ENCODE data around the gene SCGB3A1.

Gene SCGB3A1

DNA sequence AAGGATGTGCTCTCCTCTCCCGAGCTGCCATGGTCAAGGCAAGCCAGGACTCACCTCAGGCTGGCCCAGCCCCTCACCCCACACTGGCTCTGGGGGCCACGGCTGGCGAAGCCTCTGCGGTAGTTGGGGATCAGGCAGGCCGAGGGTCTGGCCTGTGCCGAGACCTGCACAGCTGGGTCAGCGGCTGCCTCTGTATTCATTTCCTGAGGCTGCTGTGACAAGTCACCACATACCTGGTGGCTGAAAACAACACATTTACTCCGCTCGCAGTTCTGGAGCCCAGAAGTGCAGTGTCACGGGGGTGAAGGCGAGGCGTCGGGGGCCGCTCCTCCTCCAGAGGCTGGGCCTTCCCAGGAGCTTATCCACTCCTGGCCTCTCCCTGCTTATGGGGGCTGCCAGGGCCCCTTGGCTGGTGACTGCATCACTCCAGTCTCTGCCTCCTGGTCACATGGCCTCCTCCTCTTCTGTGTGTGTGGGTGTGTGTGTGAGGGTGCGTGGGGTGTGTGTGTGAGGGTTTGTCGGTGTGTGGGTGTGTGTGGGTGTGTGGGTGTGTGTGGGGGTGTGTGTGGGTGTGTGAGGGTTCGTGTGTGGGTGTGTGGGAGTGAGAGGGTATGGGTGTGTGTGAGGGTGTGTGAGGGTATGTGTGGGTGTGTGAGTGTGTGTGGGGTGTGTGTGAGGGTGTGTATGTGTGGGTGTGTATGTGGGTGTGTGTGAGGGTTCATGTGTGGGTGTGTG is 3.2 kb upstream of the SCGB3A1 start:
- TF ChIP-seq, protein P1, sequence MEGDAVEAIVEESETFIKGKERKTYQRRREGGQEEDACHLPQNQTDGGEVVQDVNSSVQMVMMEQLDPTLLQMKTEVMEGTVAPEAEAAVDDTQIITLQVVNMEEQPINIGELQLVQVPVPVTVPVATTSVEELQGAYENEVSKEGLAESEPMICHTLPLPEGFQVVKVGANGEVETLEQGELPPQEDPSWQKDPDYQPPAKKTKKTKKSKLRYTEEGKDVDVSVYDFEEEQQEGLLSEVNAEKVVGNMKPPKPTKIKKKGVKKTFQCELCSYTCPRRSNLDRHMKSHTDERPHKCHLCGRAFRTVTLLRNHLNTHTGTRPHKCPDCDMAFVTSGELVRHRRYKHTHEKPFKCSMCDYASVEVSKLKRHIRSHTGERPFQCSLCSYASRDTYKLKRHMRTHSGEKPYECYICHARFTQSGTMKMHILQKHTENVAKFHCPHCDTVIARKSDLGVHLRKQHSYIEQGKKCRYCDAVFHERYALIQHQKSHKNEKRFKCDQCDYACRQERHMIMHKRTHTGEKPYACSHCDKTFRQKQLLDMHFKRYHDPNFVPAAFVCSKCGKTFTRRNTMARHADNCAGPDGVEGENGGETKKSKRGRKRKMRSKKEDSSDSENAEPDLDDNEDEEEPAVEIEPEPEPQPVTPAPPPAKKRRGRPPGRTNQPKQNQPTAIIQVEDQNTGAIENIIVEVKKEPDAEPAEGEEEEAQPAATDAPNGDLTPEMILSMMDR (IDR thresholded peaks at IDR 0.05; ENCODE audit: insufficient read depth, low read length, poor library complexity, severe bottlenecking): no peak
- Histone ChIP-seq H3K27me3 (replicated peaks; ENCODE audit: control insufficient read depth, insufficient read depth, low read length) (no peaks in the 10 kb centered on the region), H3K36me3 (ENCODE audit: control insufficient read depth, insufficient read depth, low read length) (no peaks in the 10 kb centered on the region), H3K4me3 (replicated peaks; ENCODE audit: low read depth, low read length) (no peak overlapping the region)
- DNase-seq (ENCODE audit: extremely low read depth, insufficient read length): no peak

DNA sequence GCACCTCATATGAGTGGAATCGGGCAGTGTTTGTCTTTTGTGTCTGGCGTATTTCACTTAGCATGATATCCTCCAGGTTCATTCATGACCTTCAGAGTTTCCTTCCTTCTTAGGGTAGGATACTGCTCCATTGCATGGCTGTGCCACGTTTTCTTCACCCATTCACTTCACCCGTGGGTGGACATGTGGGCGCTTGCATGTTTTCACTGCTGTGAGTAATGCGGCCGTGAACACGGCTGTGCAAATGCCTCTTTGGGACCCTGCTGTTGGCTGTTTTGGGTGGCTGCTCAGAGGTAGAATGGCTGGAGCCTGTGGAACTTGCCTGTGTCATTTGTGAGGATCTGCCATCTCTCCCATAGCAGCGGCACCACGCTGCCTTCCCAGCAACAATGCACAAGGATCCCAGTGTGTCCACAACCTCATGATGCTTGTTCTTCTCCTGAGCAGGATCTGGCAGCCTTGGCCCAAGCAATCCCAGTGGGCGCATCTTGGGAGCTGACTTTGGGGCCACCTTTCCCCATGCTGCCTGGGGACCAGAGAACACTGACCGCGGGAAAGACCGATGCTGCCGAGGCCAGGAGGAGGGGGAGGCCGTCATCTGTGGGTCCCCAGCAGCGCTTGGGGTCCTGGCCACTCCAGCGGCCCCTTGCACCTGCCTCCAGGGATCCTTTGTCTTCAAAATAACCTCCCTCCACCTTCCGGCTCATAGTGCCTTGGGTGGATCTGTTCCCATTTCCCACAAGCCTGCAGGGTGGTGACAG is 2.3 kb upstream of the SCGB3A1 start:
- Histone ChIP-seq H3K36me3 (ENCODE audit: control insufficient read depth, insufficient read depth, low read length) (no peaks in the 10 kb centered on the region), H3K27me3 (replicated peaks; ENCODE audit: control insufficient read depth, insufficient read depth, low read length) (no peaks in the 10 kb centered on the region), H3K4me3 (replicated peaks; ENCODE audit: low read depth, low read length) (no peak overlapping the region)
- TF ChIP-seq, protein P1 (IDR thresholded peaks at IDR 0.05; ENCODE audit: insufficient read depth, low read length, poor library complexity, severe bottlenecking): no peak
- DNase-seq (ENCODE audit: extremely low read depth, insufficient read length): no peak

DNA sequence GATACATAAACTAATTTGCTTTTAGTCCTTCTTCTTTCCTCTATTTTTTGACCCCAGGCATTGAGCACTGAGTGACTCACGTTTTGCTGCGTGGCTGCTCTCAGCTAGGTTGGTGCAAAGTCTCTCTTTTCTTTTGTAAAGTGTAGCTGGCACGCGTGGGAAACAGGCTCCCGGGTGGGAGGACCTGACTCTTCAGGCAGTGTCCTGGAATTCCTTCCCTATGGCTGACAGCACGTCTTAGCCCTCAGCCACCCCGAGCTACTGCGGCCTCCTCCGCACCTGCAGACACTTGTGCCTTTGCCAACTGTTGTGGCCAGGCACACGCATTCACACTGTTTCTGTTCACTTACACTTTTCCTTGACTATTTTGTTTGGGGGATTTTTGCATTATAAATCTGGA is 877 bp upstream of the SCGB3A1 start:
- Histone ChIP-seq H3K4me3 (replicated peaks; ENCODE audit: low read depth, low read length) (no peak overlapping the region), H3K27me3 (replicated peaks; ENCODE audit: control insufficient read depth, insufficient read depth, low read length) (no peaks in the 10 kb centered on the region)
- TF ChIP-seq, protein P1 (IDR thresholded peaks at IDR 0.05; ENCODE audit: insufficient read depth, low read length, poor library complexity, severe bottlenecking): no peak

DNA sequence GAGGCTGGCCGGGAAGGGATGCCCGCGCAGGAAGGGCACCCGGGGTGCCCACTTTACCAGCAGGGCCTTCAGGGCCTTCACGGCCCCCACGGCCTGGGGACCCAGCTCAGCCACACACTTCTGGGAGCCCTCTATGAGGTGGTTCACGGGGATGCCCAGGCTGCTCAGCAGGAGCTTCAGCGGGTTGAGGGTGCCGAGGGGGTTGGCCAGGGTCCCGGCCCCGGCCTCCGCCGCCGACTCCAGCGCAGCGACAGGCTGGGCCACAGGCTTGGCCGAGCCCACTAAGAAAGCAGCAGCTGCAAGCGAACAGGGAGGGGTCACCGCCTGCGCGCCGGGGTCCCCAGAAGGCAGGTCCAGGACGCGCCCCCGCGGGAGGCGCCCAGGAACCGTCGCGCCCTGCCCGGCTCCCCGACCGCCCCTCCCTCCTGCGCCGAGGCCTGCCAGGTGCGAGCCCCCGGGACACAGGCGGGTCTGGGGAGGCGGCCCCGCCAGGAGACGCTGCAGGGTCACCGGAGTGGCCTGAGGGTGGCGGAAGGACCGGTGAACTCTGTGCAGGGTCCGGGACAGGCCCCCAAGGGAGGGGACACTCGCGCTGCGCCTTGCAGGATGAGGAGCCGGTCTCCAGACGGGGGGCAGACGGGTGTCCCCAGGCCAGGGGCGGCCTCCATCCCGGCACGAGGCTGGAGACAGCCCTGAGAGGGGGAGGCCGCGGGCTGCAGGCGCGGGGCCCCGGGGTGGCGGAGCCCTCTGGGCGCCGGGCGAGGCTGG is 572 bp downstream of the SCGB3A1 start:
- TF ChIP-seq, protein P1 (IDR thresholded peaks at IDR 0.05; ENCODE audit: insufficient read depth, low read length, poor library complexity, severe bottlenecking): no peak
- H3K27me3 ChIP-seq (replicated peaks; ENCODE audit: control insufficient read depth, insufficient read depth, low read length): no peaks in the 10 kb centered on the region
- no peak for DNase-seq (ENCODE audit: extremely low read depth, insufficient read length)
- H3K36me3 ChIP-seq (ENCODE audit: control insufficient read depth, insufficient read depth, low read length): no peaks in the 10 kb centered on the region
- H3K4me3 ChIP-seq (replicated peaks; ENCODE audit: low read depth, low read length): peak overlapping the region; percentile 24

More for the DNA sequence above, 877 bp upstream of the SCGB3A1 start:
- no peaks in the 10 kb centered on the region for H3K36me3 ChIP-seq (ENCODE audit: control insufficient read depth, insufficient read depth, low read length)
- DNase-seq (ENCODE audit: extremely low read depth, insufficient read length): no peak

DNA sequence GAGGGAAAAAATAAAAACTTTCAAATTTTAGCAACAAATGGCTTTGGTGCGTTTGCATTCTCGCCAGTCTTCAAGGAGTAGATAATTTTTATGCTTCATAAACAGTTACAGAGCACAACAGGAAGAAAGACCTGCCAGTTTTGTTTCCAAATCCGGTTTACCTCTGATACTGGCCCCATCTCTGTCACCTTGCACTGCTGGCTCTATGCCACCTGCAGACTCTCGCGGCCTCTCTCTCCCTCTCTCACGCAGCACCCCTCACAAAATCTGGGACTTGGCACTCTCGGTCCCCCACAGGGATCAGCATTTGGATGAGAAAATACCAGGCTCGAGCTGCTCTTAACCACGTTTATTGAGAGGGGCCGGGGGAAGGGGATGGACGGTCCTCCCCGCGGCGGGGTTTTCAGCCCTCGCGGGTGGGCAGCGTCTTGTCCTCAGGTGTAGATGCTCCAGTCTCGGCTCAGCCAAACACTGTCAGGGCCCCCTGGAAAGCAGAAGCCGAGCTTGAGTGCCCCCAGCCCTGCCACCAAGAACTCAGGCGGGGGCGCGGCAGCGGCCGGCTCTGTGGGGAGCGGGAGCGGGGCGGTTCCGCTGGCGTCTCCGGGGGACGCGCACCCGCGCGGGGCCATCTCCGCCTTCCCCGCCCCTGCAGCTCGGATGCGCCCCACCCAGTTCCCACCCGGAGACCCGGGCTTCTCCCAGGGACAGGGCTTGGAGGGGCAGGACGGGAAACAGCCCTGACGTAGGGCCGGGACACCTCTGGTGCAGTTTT is 1.3 kb downstream of the SCGB3A1 start:
- H3K36me3 ChIP-seq (ENCODE audit: control insufficient read depth, insufficient read depth, low read length): no peaks in the 10 kb centered on the region
- no peaks in the 10 kb centered on the region for H3K27me3 ChIP-seq (replicated peaks; ENCODE audit: control insufficient read depth, insufficient read depth, low read length)
- TF ChIP-seq, protein P1 (IDR thresholded peaks at IDR 0.05; ENCODE audit: insufficient read depth, low read length, poor library complexity, severe bottlenecking): no peak
- no peak for DNase-seq (ENCODE audit: extremely low read depth, insufficient read length)
- H3K4me3 ChIP-seq (replicated peaks; ENCODE audit: low read depth, low read length): peak overlapping the region; percentile 24

Measured in GM06990 (cell line).